ELR (cell line): ENCODE measurements around the gene GNA15.

Experiments
- DNase-seq: peaks from one replicate; pipeline ENCODE4 v3.0.0-alpha.2; 2015; ENCODE audit warnings: low read depth

GNA15 gene

GRCh38 chr19:3175781-3176714 lies 40.2 kb downstream of the GNA15 start:
- peak; percentile 94 for DNase-seq

GRCh38 chr19:3176715-3177501 lies 41.1 kb downstream of the GNA15 start:
- peak; percentile 95 for DNase-seq

GRCh38 chr19:3178377-3178972 lies 42.6 kb downstream of the GNA15 start, which contains the start of gene S1PR4:
Gene S1PR4 (plus strand): TSS chr19:3178769. CDS start chr19:3178793, 24 bp downstream.
- no peak for DNase-seq

DNA sequence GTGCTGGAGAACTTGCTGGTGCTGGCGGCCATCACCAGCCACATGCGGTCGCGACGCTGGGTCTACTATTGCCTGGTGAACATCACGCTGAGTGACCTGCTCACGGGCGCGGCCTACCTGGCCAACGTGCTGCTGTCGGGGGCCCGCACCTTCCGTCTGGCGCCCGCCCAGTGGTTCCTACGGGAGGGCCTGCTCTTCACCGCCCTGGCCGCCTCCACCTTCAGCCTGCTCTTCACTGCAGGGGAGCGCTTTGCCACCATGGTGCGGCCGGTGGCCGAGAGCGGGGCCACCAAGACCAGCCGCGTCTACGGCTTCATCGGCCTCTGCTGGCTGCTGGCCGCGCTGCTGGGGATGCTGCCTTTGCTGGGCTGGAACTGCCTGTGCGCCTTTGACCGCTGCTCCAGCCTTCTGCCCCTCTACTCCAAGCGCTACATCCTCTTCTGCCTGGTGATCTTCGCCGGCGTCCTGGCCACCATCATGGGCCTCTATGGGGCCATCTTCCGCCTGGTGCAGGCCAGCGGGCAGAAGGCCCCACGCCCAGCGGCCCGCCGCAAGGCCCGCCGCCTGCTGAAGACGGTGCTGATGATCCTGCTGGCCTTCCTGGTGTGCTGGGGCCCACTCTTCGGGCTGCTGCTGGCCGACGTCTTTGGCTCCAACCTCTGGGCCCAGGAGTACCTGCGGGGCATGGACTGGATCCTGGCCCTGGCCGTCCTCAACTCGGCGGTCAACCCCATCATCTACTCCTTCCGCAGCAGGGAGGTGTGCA lies 43.3 kb downstream of the GNA15 start:
- DNase-seq, result no peak

DNA sequence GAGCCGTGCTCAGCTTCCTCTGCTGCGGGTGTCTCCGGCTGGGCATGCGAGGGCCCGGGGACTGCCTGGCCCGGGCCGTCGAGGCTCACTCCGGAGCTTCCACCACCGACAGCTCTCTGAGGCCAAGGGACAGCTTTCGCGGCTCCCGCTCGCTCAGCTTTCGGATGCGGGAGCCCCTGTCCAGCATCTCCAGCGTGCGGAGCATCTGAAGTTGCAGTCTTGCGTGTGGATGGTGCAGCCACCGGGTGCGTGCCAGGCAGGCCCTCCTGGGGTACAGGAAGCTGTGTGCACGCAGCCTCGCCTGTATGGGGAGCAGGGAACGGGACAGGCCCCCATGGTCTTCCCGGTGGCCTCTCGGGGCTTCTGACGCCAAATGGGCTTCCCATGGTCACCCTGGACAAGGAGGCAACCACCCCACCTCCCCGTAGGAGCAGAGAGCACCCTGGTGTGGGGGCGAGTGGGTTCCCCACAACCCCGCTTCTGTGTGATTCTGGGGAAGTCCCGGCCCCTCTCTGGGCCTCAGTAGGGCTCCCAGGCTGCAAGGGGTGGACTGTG lies 44.0 kb downstream of the GNA15 start:
- DNase-seq, result no peak

DNA sequence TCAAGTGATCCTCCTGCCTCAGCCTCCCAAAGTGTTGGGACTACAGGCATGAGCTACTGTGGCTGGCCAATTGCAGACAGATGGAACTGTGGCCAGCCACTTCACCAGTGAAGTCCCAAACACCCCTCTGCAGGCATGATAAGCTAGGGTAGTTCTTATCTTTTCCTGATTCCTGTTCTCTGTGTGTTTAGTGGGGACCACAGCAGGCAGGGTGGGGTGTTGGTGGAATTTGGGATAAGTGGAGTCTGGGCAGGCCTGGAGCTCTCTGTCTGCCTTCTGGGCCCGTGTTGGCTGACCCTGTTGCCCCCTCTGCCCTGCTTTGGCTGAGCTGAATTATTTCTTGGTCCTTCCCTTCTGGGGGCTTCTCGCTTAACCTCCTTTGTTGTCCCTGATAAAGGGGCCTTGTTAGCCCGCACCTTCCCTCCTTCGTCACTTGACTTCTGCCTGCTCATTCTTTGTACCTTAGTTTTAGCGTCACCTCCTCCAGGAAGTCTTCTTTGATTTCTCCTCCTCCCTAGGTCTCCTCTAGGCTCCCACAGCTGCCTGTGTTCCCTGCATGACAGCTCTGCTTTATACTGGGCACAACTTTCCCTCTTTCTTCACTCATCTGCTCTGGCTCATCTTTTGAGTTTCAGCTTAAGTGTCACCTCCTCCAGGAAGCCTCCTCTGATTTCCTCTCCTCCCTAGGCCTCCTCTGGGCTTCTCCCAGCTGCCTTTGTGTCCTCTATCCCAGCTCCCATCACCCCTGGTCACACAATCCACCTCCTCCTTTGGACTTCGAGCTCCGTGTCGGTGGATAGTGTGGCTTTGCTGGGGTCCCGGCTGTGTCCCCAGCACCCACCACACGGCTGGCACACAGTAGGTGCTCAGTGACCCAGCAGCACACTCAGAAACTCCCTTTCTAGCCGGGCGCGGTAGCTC lies 48.1 kb downstream of the GNA15 start:
- DNase-seq, result no peak

DNA sequence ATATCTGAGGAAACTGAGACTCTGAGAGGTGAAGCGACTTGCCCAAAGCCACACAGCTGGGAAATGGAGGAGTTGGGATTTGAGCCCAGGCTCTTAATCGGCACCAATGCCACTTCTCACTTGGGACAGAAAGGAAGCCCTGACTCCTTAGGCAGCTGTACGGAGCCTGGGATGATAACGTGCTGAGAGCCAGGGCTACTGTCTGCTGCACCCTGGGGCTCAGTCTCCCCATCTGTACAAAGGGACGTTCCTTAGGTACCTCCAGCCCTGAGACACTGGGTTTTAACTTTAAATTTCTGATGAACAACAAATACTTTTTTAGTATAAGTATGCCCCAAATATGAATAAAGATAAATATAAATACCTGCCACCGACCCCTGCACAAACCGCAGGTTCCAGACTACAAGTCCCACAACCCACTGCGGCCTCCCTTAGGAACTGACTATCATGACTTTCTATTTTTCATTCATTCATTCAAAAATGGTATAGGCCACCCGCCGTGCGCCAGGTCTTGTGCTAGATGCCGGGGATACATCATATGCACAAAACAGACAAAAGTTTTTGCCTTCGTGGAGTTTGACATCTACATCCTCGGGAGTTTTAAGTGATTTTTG lies 49.1 kb downstream of the GNA15 start:
- peak; percentile 80 for DNase-seq

DNA sequence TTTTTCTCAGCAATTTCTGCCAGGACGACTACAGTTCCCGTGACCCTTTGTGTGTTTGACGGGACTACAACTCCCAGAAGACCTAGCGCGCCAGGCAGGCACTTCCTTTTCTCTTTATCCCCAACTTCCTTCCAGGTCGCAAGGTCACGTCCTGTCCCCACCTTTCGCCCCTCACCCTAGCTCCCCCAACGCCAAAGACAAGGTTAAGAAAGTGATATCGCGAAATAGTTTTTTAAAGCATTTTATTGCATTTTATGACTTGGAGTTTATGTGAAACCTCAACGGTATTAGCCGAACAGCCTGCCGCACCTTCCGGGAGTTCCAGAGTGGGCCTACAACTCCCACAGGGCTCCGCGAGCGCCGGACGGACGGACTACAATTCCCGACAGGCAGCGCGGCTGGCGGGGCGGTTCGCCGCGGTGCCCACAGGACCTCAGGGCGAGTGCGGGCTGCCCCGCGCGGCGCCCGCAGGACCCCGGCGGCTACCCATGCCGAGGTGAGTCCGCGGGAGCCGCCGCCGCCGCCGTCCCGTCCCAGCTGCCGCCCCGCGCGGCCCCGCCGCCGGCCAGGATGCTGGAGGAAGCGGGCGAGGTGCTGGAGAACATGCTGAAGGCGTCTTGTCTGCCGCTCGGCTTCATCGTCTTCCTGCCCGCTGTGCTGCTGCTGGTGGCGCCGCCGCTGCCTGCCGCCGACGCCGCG lies 49.8 kb downstream of the GNA15 start, which contains the start of gene NCLN:
TSS of gene NCLN (plus strand) at position 470 of the 699 bp plus-strand sequence. CDS start at position 571, 101 bp downstream.
- peak; percentile 94 for DNase-seq

DNA sequence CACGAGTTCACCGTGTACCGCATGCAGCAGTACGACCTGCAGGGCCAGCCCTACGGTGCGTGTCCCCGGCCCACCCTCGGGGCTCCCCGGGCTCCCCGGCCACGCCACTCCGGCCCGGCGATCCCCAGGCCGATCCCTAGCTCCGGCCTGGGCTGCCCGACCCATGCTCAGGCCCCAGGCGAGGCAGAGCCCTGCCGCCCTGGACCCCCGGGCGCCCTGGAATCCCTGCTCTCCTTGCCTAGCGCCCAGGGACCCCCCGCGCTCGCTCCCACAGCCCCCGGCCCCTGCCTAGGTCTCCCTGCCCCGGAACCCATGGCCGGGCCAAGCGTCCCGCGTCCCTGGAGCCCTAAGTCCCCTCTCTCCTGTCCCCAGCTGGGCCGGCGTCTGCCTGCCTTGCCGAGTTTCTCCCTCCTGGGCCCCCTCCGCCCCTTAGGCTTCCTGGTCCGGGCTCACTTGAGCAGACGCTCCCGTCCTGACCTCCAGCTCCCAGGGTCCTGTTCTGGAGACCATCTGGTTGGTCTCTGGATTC lies 50.4 kb downstream of the GNA15 start:
- peak; percentile 31 for DNase-seq

DNA sequence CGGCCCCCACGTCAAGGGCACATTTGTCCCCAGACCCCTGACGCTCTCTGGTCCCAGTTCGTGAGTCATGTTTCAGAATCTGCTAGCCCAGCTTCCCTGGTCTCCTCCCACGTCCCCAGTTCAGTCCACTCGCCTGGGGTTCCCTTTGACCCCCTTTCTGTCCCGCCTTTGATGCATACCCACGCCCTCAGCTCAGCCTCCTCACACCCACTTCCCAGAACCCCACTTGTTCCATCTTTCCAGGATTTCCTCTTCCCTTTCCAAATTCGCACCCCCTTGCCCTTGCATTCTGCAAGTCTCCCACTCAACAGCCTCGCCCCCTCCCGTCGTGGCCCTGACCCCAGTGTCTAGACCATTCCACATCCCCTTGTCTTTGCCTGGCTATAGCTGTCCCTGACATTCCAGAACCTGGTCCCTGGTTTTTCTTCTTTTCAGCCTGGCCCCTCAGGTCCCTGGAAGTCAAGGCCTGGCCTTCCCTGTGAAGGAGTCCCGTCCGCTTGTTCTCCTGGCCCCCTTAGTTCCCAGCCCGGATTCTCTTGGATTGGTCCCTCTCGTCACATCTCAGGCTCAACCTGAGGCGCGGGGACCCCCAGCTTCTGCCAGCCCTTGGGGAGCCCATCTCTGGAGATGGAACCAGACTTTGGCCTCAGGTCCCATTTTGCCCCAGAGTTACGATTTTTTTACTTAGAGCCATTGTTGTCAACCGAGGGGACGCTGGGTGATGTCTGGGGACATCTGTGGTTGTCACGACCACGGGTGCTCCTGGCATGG lies 51.2 kb downstream of the GNA15 start:
- DNase-seq, result peak; percentile 52

GRCh38 chr19:3187662-3188511 lies 52.1 kb downstream of the GNA15 start:
- no peak for DNase-seq

- DNase-seq, result no peak
These were observed 53.1 kb downstream of the GNA15 start for GRCh38 chr19:3188627-3189596.

DNA sequence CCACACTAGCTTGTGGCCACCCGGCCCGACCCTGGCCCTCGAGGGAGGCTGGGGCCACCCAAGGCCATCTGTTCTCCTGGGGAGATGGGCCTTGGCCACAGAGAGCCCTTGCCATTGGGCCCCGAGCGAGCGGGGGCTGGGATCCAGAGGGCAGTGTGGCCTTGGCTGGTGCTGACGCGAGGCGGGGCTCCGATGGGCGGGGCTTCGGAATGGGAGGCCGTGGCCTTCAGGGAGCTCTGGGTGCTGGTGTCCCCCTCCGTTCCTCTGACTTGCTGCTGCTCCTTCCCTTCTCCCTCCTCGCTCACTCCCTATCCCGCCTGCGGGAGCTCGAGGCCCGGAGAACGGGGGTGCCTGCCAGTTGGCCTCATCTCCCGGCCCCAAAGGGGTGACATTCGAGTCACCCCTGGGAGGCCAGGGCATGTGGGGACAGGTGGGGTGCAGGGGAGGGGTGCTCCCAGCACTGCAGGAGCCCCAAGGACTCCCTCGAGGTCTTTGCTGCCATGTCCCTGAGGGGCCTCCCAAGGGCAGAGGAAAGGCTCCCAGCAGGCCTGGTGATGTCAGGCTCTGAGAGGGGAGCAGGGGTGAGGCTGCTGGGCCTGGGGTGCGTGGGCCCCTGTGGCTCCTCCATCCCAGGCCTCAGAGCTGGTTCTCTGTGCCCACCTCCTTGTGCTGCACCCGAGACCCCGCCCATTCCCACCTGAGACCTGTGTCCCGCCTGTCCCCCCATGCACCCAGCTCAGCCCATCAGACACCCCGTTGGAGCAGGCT lies 54.1 kb downstream of the GNA15 start:
- DNase-seq, result no peak

DNA sequence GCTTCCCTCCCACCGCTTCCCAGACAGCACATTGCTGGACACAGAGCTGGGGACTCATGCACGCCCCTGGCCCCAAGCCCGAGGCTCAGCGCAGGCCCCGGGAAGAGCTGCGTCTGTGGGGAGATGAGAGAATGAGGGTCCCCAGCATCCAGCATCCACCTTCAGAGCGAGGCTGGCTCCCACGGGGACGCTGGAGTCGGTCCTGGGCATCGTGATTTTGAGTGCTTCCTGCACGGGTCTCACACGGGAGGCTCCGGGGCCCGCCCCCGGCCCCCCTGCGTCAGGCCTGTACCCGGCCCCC lies 54.6 kb downstream of the GNA15 start:
- no peak for DNase-seq
